ENCODE measurements around the gene EFNA5. TPM values are rescaled to one million over a fixed set of nuclear protein-coding genes. Genes with fewer than 3 reads are reported as not detected.

EFNA5 gene
- total RNA-seq, 4 donors from 2014 or later: 6.8 to 17.9 (median 11.5) TPM

GRCh38 chr5:107381189-107381856 lies 289.4 kb downstream of the EFNA5 start:
- TF ChIP-seq POLR2A (IDR thresholded peaks at IDR 0.05): no peak
- TF ChIP-seq CTCF (IDR thresholded peaks at IDR 0.05): no peak
- Histone ChIP-seq H3K4me1 (peaks cover 0 to 8% (median 0%) of the 10 kb centered on the region in 3 donors), H3K27ac (no peak overlapping the region), H3K4me3 (no peak overlapping the region), H3K27me3 (no peaks in the 10 kb centered on the region), H3K9me3 (no peaks in the 10 kb centered on the region), H3K36me3 (no peaks in the 10 kb centered on the region)
- no peak for DNase-seq
- intact Hi-C loops (cut with DNase I): no loop called here
- 46 to 66% methylated on average over 13 of the region's 13 CpGs for WGBS, 2 donors

GRCh38 chr5:107380654-107381053 lies 290.1 kb downstream of the EFNA5 start:
- H3K27me3 ChIP-seq: no peaks in the 10 kb centered on the region
- H3K9me3 ChIP-seq: no peaks in the 10 kb centered on the region
- no peak overlapping the region for H3K4me3 ChIP-seq
- no peak overlapping the region for H3K27ac ChIP-seq
- TF ChIP-seq CTCF (IDR thresholded peaks at IDR 0.05) (no peak), POLR2A (IDR thresholded peaks at IDR 0.05) (no peak)
- WGBS, 2 donors: 87 to 95% methylated on average over 9 to 10 of the region's 10 CpGs
- H3K36me3 ChIP-seq: no peaks in the 10 kb centered on the region
- no peak for DNase-seq
- peaks cover 0 to 8% (median 0%) of the 10 kb centered on the region in 3 donors for H3K4me1 ChIP-seq
- intact Hi-C loops (cut with DNase I): no loop called here

GRCh38 chr5:107378218-107378899 lies 292.4 kb downstream of the EFNA5 start:
- no peak overlapping the region for H3K4me3 ChIP-seq
- no peak overlapping the region for H3K27ac ChIP-seq
- H3K4me1 ChIP-seq: peaks cover 0 to 8% (median 0%) of the 10 kb centered on the region in 3 donors
- WGBS, 2 donors: 85 to 89% methylated on average over 2 of the region's 2 CpGs
- intact Hi-C loops (cut with DNase I): no loop called here
- H3K36me3 ChIP-seq: no peaks in the 10 kb centered on the region
- no peak for DNase-seq
- no peak for TF ChIP-seq CTCF (IDR thresholded peaks at IDR 0.05)
- TF ChIP-seq POLR2A (IDR thresholded peaks at IDR 0.05): no peak
- H3K9me3 ChIP-seq: no peaks in the 10 kb centered on the region
- H3K27me3 ChIP-seq: no peaks in the 10 kb centered on the region

- no peaks in the 10 kb centered on the region for H3K27me3 ChIP-seq
- intact Hi-C loops (cut with DNase I): no loop called here
- no peak for DNase-seq
- H3K4me3 ChIP-seq: no peak overlapping the region
- TF ChIP-seq POLR2A (IDR thresholded peaks at IDR 0.05) (no peak), CTCF (IDR thresholded peaks at IDR 0.05) (no peak)
- no peaks in the 10 kb centered on the region for H3K36me3 ChIP-seq
- 80 to 83% methylated on average over 5 of the region's 5 CpGs for WGBS, 2 donors
- no peak overlapping the region for H3K27ac ChIP-seq
- peaks cover 0 to 8% (median 0%) of the 10 kb centered on the region in 3 donors for H3K4me1 ChIP-seq
- H3K9me3 ChIP-seq: no peaks in the 10 kb centered on the region
Measured at GRCh38 chr5:107377277-107377609, 293.5 kb downstream of the EFNA5 start.

- Histone ChIP-seq H3K27ac (no peak overlapping the region), H3K4me3 (no peak overlapping the region), H3K9me3 (no peaks in the 10 kb centered on the region), H3K36me3 (no peaks in the 10 kb centered on the region), H3K4me1 (peaks cover 0 to 8% (median 0%) of the 10 kb centered on the region in 3 donors), H3K27me3 (no peaks in the 10 kb centered on the region)
- intact Hi-C loops (cut with DNase I): no loop called here
- TF ChIP-seq CTCF (IDR thresholded peaks at IDR 0.05): no peak
- TF ChIP-seq POLR2A (IDR thresholded peaks at IDR 0.05): no peak
- 74 to 78% methylated on average over 11 of the region's 11 CpGs for whole genome bisulfite sequencing, 2 donors
- DNase-seq: no peak
Measured at GRCh38 chr5:107376546-107377276, 294.0 kb downstream of the EFNA5 start.

Data from esophagus squamous epithelium (tissue), 5 donors.